ENCODE results near the gene METTL13.

DNA sequence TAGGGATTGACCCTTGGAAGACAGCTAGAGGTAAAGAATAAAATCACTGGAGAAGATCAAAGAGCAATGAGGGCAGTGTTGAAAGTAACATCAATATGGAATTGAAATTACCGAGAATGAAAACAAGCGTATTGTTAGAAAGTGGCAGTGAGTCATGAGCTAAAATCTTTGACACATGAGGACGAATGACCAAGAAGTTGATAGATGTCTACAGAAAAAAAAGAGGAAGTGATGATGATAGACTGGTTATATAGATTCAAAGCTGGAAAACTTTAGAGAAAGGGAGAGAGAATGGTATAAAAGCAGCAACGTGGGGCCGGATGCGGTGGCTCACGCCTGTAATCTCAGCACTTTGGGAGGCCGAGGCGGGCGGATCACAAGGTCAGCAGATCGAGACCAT lies 47.3 kb downstream of the METTL13 start:
- TF ChIP-seq EZH2 (IDR thresholded peaks at IDR 0.05) (no peak), POLR2AphosphoS5 (IDR thresholded peaks at IDR 0.05; ENCODE audit: borderline replicate concordance, low read depth, low read length) (no peak)

All from SK-N-MC (cell line).